SK-N-SH (cell line): ENCODE measurements around the gene RCBTB2. TPM values are rescaled to one million over a fixed set of nuclear protein-coding genes. Genes with fewer than 3 reads are reported as not detected.

Experiments
- CTCF ChIA-PET: fragments of 300-600, 350-600 bp; formaldehyde crosslinking; extraction: SDS; loops from one replicate; lab custom pipeline; 2021; lab: Yijun Ruan, JAX
- POLR2A ChIA-PET: fragments of 350-600 bp; sonication (Branson Sonifier 250); formaldehyde crosslinking; extraction: SDS; loops from one replicate; lab custom pipeline; 2020; ENCODE audit warnings: antibody characterized with exemption, inconsistent platforms; lab: Yijun Ruan, JAX
- DNase-seq: peaks from one replicate; pipeline ENCODE4 v3.0.0; 2012
- H2AFZ ChIP-seq: fragments of 200-600 bp; sonication (generic); 2 replicates; pipeline ENCODE4 v1.8.1; 2016; ENCODE audit warnings: antibody characterized with exemption, mild to moderate bottlenecking, low read depth
- H3F3A ChIP-seq: fragments of 200-600 bp; sonication (generic); replicated peaks from 2 replicates; pipeline ENCODE3; 2016; ENCODE audit warnings: antibody characterized with exemption, mild to moderate bottlenecking; ENCODE audit not compliant: insufficient read depth
- H3K27ac ChIP-seq, 2 experiments: fragments of 200-500 bp in 1 of 2; fragments of 200-600 bp in 1 of 2; sonication (Bioruptor generic) in 1 of 2; sonication (generic), shearing (Covaris generic) in 1 of 2; 2 replicates each; pipeline versions ENCODE4 v1.5.1 to v1.6.1; 2014 to 2016; ENCODE audit warnings: low read depth in 2 of 2, inconsistent platforms in 1 of 2, low read length in 1 of 2, mild to moderate bottlenecking in 1 of 2, mixed read lengths in 1 of 2
- H3K27me3 ChIP-seq: fragments of 200-600 bp; sonication (generic), shearing (Covaris generic); 2 replicates; pipeline ENCODE4 v1.6.1; 2016; ENCODE audit warnings: mixed run types; ENCODE audit not compliant: insufficient read depth
- H3K36me3 ChIP-seq, 2 experiments: fragments of 200-500 bp in 1 of 2; fragments of 200-600 bp in 1 of 2; sonication (Bioruptor generic) in 1 of 2; sonication (generic) in 1 of 2; replicated peaks in 1 of 2; 2 replicates each; pipeline versions ENCODE3 to v1.5.1; 2014 to 2016; ENCODE audit warnings: low read length in 1 of 2, mild to moderate bottlenecking in 1 of 2; ENCODE audit not compliant: insufficient read depth in 2 of 2, control insufficient read depth in 1 of 2
- H3K4me1 ChIP-seq, 2 experiments: fragments of 200-500 bp in 1 of 2; fragments of 200-600 bp in 1 of 2; sonication (Bioruptor generic) in 1 of 2; sonication (generic), shearing (Covaris generic) in 1 of 2; 2 replicates each; pipeline versions ENCODE4 v1.5.1 to v1.6.1; 2014 to 2016; ENCODE audit warnings: low read depth in 1 of 2, low read length in 1 of 2, mixed run types in 1 of 2; ENCODE audit not compliant: insufficient read depth in 2 of 2, control insufficient read depth in 1 of 2
- H3K4me2 ChIP-seq: fragments of 200-600 bp; sonication (generic), shearing (Covaris generic); 2 replicates; pipeline ENCODE4 v1.6.1; 2017; ENCODE audit warnings: mixed run types
- H3K4me3 ChIP-seq, 2 experiments: fragments of 200-500 bp in 1 of 2; fragments of 200-600 bp in 1 of 2; sonication (Bioruptor generic) in 1 of 2; sonication (generic), shearing (Covaris generic) in 1 of 2; 2 replicates each; pipeline versions ENCODE4 v1.5.1 to v1.8.1; 2014 to 2016; ENCODE audit warnings: low read depth in 2 of 2, inconsistent platforms in 1 of 2, low read length in 1 of 2, mild to moderate bottlenecking in 1 of 2, mixed read lengths in 1 of 2, moderate library complexity in 1 of 2
- H3K79me2 ChIP-seq: fragments of 200-600 bp; sonication (generic); 2 replicates; pipeline ENCODE4 v1.8.1; 2017; ENCODE audit warnings: mild to moderate bottlenecking; ENCODE audit not compliant: insufficient read depth
- H3K9ac ChIP-seq: fragments of 200-600 bp; sonication (generic); 2 replicates; pipeline ENCODE4 v1.6.1; 2017; ENCODE audit warnings: mixed run types
- H3K9me2 ChIP-seq: fragments of 200-600 bp; sonication (generic); 2 replicates; pipeline ENCODE4 v1.6.1; 2017; ENCODE audit warnings: mixed run types
- H3K9me3 ChIP-seq: fragments of 200-600 bp; sonication (generic); 2 replicates; pipeline ENCODE4 v1.6.1; 2017; ENCODE audit warnings: mixed run types, mild to moderate bottlenecking, moderate library complexity
- H4K20me1 ChIP-seq: fragments of 200-600 bp; sonication (generic); 2 replicates; pipeline ENCODE4 v1.6.1; 2017; ENCODE audit warnings: mild to moderate bottlenecking, mixed run types; ENCODE audit not compliant: insufficient read depth
- EZH2phosphoT487 ChIP-seq: fragments of 200-600 bp; sonication (generic); IDR thresholded peaks from 2 replicates; pipeline ENCODE4 v1.6.1; 2017; ENCODE audit warnings: low read depth, mixed run types, mild to moderate bottlenecking, antibody characterized with exemption, moderate library complexity, borderline replicate concordance
- FOSL2 ChIP-seq: IDR thresholded peaks from 2 replicates; pipeline ENCODE4 v1.4.0; 2012; ENCODE audit warnings: low read depth, mild to moderate bottlenecking, moderate library complexity, borderline replicate concordance
- IRF3 ChIP-seq: fragments of 150-350 bp; IDR thresholded peaks from 2 replicates; pipeline ENCODE4 v1.6.1; 2016; ENCODE audit warnings: mild to moderate bottlenecking, low read depth, low read length
- MAX ChIP-seq: IDR thresholded peaks from 2 replicates; pipeline ENCODE4 v1.4.0; 2012; ENCODE audit warnings: low read depth
- MEF2A ChIP-seq: IDR thresholded peaks from 2 replicates; pipeline ENCODE4 v1.4.0; 2012; ENCODE audit warnings: low read depth, borderline replicate concordance
- POLR2AphosphoS5 ChIP-seq: IDR thresholded peaks from 2 replicates; pipeline ENCODE4 v1.6.1; 2012; ENCODE audit warnings: low read depth, low read length
- SIN3A ChIP-seq: IDR thresholded peaks from 2 replicates; pipeline ENCODE4 v1.6.1; 2012; ENCODE audit warnings: low read depth, mild to moderate bottlenecking, low read length, moderate library complexity, borderline replicate concordance
- TAF1 ChIP-seq: IDR thresholded peaks from 2 replicates; pipeline ENCODE4 v1.6.1; 2012; ENCODE audit warnings: low read depth, mild to moderate bottlenecking, low read length, moderate library complexity, borderline replicate concordance
- TCF12 ChIP-seq: IDR thresholded peaks from 2 replicates; pipeline ENCODE4 v1.4.0; 2012
- TEAD4 ChIP-seq: IDR thresholded peaks from 2 replicates; pipeline ENCODE4 v1.4.0; 2012; ENCODE audit warnings: mild to moderate bottlenecking, borderline replicate concordance; ENCODE audit not compliant: insufficient read depth
- WGBS: methylation state at CpG from one replicate; pipeline ENCODE4 v1.1.6; 2017; ENCODE audit warnings: low lambda C conversion rate; 5-methylcytosine and 5-hydroxymethylcytosine counted together
- polyA plus RNA-seq, 3 experiments: library from polyadenylated mRNA; depleted of rRNA; stranded (reverse); fragments of >200 nt; gene quantifications; 2 replicates each; pipeline ENCODE4 v1.2.3, GENCODE V29; 2012

Gene RCBTB2
- polyA plus RNA-seq, 1 of the 3 experiments (the other 2 are of a cell fraction): 2.8 TPM

GRCh38 chr13:48575031-48575430 is 42.2 kb upstream of the RCBTB2 start:
- no peak overlapping the region for H2AFZ ChIP-seq
- no peak overlapping the region for H3K27ac ChIP-seq
- POLR2A ChIA-PET: no interaction called here
- H4K20me1 ChIP-seq: no peaks in the 10 kb centered on the region
- no peaks in the 10 kb centered on the region for H3K79me2 ChIP-seq
- H3K4me2 ChIP-seq: no peak overlapping the region
- no peak overlapping the region for H3K9ac ChIP-seq
- no peaks in the 10 kb centered on the region for H3K36me3 ChIP-seq
- H3K9me2 ChIP-seq: no peaks in the 10 kb centered on the region
- CTCF ChIA-PET: no interaction called here
- no peaks in the 10 kb centered on the region for H3K27me3 ChIP-seq
- H3K9me3 ChIP-seq: no peaks in the 10 kb centered on the region
- TF ChIP-seq TEAD4 (no peak), MEF2A (no peak)
- H3F3A ChIP-seq: peaks cover 4% of the 10 kb centered on the region
- DNase-seq: no peak
- 88% methylated on average over 5 of the region's 5 CpGs for WGBS
- H3K4me1 ChIP-seq: no peaks in the 10 kb centered on the region; a peak in 1 of 4 replicates
- no peak overlapping the region for H3K4me3 ChIP-seq

- H3F3A ChIP-seq: peaks cover 4% of the 10 kb centered on the region
- ChIA-PET CTCF (no interaction called here), POLR2A (no interaction called here)
- H3K79me2 ChIP-seq: no peaks in the 10 kb centered on the region
- H3K9ac ChIP-seq: no peak overlapping the region
- no peaks in the 10 kb centered on the region; a peak in 1 of 4 replicates for H3K4me1 ChIP-seq
- no peaks in the 10 kb centered on the region for H3K27me3 ChIP-seq
- no peak for DNase-seq
- no peak overlapping the region for H3K4me3 ChIP-seq
- H2AFZ ChIP-seq: no peak overlapping the region
- 83% methylated on average over 5 of the region's 5 CpGs for WGBS
- no peak overlapping the region for H3K27ac ChIP-seq
- H4K20me1 ChIP-seq: no peaks in the 10 kb centered on the region
- no peak overlapping the region for H3K4me2 ChIP-seq
- H3K36me3 ChIP-seq: no peaks in the 10 kb centered on the region
- H3K9me3 ChIP-seq: no peaks in the 10 kb centered on the region
- TF ChIP-seq TCF12: no peak
- TF ChIP-seq MAX: no peak
- no peak for TF ChIP-seq IRF3
- no peak for TF ChIP-seq TEAD4
- TF ChIP-seq FOSL2: no peak
- no peak for TF ChIP-seq POLR2AphosphoS5
- TF ChIP-seq TAF1: no peak
- TF ChIP-seq SIN3A: no peak
- no peak for TF ChIP-seq MEF2A
- TF ChIP-seq EZH2phosphoT487: no peak
- H3K9me2 ChIP-seq: no peaks in the 10 kb centered on the region
These were observed 41.3 kb upstream of the RCBTB2 start for GRCh38 chr13:48574041-48574796.
